ENCODE results near the gene PRSS33.

Gene PRSS33

DNA sequence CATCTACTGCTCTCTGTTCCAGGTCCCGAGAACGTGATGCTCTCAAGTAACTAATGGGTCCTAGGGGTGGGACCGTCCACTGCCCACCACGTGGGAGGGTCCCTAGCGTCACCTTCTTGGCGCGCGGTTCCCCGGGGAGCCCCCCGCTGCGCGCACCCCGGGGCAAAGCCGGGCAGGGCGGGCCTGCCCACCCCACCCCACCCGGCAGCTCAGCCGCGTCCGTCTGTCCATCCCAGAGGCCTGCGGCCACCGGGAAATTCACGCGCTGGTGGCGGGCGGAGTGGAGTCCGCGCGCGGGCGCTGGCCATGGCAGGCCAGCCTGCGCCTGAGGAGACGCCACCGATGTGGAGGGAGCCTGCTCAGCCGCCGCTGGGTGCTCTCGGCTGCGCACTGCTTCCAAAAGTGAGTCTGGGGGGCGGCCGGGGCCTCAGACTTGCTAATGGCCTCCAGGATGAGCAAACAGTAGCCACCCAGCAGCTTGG lies 11.4 kb upstream of the PRSS33 start:
- no peak for DNase-seq (ENCODE audit: low spot score)

DNA sequence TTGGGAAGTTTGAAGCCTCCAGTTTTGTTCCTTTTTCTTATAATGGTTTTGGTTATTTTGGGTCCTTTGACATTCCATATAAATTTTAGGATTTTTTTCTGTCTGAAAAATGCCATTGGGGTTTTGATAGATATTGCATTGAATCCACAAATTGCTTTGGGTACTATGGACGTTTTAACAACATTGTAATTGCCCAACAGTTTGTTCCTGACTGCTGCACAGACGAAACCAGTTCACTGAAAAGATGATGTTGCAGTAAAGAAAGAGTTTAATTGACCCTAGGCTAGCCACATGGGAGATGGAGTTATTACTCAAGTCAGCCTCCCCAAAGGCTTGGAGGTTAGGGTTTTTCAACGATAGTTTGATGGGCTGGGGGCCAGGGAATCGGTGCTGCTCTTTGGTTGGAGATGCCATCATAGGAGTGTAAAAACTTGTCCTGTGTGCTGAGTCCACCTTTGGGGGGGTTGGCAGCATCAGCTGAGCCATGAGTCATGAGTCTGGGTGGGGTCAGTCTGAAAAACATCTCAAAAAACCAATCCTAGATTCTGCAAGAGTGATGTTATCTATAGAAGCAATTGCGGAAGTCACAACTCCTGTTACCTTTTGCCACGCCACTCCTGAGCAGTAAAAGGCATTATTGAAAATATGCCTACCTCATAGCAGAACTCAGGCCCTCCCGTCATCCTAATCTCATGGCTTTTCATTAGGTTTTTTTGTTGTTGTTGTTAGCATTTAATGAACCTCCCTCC lies 8.2 kb upstream of the PRSS33 start:
- DNase-seq (ENCODE audit: low spot score) = no peak

DNA sequence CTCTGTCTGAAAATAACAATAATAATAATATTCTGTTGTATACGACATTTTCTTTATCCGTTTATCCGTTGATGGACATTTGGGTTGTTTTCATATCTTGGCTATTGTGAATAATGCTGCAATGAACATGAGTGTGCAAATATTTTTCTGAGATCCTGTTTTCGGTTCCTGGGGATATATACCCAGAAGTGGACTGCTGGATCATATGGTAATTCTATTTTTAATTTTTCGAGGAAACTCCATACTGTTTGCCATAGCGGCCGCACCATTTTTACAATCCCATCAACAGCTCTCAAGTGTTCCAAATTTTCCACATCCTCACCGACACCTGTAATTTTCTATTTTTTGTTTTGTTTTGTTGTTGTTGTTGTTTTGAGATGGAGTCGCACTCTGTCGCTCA lies 5.6 kb upstream of the PRSS33 start:
- no peak for DNase-seq (ENCODE audit: low spot score)

DNA sequence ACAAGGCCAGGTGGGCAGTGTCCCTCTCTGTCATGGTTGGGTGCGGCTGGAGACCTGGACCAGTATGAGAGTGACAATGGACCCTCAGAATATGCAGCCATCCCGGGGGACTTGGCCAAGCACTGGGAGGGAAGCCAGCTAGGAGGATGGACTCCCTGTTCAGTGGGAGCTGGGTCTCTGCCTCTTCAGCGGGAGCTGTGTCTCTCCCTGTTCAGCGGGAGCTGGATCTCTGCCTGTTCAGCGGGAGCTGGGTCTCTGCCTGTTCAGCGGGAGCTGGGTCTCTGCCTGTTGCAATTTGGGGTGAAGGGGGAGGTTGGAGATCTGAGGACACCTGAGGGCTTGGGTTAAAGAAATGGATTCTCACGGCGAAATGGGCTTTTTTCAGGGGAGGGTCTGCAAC lies 3.8 kb upstream of the PRSS33 start:
- DNase-seq (ENCODE audit: low spot score) = no peak

DNA sequence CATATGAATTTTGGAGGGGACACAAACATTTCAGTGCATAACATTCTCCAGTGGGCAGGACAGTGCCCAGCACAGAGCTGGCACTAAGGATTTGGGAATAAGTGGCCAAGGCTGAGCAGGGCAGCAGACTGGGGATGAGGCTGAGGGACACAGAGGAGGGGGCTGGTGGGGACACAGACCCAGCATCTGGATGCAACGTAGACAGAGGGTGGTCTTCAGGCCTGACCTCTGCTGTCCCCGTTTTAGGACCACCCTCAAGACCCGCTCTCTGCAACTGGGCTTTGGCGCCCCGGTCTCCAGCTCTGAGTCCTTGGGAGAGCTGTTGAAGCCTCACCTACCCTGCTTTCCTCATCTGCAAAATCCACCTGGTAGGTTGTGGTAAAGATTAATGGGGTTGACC lies 3.3 kb upstream of the PRSS33 start:
- no peak for DNase-seq (ENCODE audit: low spot score)

DNA sequence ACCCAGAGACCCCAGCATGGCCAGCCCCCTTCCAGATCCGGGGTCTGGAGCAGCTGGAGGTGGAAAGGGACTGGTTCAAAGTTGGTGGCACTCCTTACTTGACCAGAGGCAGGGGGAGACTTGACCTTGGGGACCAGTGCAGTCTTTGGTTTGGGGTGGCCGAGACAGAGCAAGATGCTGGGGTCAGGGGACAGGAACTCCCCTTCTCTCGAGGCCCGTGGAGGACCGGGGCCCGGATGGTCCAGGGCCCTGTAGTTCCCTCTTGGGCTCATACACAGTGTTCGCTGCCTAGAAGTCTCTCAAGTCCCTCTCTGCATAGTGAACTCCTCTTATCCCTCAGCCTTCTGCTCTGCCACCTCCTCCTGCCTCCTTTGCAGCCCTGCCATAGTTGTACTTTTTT lies 601 bp upstream of the PRSS33 start:
- no peak for DNase-seq (ENCODE audit: low spot score)

DNA sequence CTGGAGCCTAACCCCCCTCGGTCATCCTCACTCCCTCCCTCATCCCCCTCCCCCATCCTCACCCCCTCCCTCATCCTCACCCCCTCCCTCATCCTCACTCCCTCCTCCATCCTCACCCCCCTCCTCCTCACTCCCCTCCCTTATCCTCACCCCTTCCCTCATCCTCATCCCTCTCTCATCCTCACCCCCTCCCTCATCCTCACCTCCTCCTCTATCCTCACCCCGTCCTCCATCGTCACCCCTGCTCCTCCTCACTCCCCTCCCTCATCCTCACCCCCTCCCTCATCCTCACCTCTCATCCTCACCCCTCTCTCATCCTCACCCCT lies 571 bp downstream of the PRSS33 start:
- no peak for DNase-seq (ENCODE audit: low spot score)

DNA sequence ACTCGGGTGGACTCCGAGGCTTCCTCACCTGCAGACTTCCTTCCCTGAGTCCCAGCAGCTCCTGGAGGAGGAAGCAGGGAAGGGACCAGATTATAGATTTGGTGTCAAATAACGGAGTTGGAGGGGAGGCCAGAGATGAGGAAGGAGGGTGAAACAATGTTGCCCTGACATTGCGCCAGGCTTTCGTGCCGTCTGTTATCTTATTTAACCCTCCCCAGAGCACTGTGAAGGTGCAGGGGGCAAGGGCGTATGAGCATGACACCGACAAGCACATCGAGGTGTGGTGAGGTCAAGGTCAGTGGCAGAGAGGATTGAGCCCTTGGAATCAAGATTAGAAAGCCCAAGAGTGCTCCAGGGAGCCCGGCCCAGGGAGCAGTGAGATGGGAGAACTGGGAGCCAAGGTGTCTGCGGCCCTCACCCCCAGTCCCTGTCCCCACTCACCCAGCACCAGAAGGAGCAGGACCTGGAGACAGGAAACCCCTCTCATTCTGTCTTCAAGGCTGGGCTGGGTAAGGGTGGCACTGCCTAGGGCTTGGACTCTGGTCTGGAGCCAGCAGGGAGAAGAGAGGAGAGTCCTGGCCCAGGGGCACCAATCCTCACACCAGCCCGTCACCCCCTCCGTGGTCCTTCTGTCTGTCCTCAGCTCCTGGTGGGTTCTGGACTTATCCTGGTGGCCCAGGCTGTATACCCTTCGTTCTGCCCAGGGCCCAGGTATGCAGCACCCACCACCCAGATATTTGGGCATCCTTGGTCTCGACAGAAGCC lies 1.1 kb downstream of the PRSS33 start:
- no peak for DNase-seq (ENCODE audit: low spot score)

DNA sequence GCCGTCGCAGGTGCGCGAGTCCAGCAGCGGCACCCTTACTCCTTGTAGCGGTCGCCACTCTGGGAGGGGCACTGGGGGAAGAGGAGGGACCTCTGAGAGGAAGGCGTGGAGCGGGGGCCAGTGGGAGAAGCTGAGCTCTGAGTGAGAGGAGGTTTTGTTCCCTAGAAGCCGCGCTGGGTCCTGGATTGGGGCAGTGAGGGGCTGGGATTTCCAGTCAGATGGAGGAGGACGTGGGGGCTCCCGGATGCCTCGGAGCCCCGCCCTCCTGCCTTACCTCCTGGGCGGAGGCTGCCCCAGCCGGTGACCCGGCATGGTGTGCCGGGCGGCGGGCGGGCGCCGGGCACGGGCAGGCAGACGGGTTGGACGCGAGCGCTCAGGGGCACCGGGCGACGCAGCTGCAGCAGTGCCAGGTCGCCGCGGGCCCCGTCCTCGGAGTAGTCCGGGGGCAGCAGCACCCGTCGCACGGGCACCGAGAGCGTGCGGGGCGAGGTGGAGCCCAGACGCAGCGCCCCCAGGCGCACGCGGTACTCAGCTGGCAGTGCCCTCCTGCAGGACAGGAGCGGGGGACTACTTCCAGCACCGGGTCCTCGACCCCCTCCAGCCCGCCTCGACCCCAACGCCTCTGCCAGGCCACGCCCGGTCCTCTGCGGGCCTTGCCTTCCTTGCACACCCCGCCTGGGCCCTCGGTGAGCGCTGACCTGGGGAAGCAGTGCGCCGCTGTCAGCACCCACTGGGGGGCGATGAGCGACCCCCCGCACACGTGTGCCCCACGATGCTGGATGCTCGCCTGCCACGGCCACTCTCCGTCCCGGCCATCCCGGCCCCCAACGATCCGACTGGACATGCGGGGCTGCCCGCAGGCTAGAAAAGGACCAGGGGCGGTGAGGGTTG lies 2.0 kb downstream of the PRSS33 start:
- DNase-seq (ENCODE audit: low spot score) = no peak

DNA sequence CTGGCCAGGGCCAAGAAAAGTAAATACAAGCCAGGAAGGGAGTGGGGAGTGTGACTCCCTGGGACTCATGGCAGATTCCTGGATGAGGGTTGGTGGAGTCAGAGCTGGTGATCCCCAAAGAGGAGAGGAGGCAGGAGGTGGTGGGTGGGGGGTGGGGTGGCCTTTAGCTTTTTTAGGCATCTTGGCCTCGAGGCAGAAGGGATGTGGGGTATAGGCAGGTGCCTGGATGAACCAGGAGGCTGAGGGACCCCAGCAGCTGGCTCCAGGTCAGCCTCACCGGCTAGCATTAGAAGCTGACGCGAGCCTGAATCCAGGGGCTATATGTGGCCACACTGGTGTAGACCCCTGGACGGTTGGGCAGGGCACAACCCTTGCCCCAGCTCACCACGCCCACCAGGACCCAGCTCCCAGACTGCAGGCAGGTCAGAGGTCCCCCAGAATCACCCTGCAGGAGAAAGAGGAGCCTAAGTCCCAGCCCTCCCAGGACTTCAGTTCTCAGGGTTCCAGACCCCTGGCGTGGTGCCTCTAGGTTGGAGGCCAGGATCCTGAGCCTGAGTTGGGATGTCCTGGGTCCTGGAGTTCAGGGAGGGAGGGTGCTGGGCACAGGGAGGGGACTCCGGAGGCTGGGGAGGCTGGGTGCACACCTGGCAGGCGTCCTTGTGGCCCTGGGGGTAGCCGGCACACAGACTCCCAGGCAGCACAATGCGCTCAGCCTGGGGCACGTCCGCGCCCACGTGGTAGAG lies 2.8 kb downstream of the PRSS33 start:
- DNase-seq (ENCODE audit: low spot score) = no peak

DNA sequence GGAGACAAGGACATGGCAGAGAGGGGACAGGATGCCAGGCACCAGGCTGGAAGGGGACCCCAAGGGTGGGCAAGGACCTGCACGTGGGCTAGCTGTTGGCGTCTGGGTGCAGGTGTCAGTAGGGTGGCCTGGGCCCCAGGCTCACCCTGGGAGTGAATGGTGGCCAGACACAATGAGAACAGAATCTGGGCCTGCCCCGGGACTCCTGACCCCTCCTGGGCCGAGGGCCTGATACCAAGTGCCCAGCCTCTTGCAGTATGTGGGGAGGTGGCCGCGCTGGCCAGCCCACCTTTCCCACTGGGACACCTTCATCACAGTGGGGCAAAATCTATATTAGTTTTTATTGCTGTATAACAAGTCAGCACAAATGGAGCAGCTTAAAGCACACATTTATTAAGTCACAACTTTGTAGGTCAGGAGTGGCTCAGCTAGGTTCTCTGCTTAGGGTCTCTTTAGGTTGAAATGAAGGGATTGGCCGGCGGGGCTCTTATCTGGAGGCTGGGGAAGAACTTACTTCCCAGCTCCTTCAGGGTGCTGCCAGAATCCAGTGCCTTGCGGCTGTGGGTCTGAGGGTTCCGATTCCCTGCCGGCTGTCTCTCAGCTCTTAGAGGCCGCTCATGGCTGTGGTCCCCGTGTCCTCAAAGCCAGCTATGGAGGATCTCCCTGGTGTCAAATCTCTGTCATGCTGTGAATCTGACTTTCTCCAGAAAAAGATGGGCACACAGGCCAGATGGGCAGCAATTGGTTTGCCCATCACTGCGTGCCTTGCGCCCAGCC lies 3.6 kb downstream of the PRSS33 start:
- no peak for DNase-seq (ENCODE audit: low spot score)

DNA sequence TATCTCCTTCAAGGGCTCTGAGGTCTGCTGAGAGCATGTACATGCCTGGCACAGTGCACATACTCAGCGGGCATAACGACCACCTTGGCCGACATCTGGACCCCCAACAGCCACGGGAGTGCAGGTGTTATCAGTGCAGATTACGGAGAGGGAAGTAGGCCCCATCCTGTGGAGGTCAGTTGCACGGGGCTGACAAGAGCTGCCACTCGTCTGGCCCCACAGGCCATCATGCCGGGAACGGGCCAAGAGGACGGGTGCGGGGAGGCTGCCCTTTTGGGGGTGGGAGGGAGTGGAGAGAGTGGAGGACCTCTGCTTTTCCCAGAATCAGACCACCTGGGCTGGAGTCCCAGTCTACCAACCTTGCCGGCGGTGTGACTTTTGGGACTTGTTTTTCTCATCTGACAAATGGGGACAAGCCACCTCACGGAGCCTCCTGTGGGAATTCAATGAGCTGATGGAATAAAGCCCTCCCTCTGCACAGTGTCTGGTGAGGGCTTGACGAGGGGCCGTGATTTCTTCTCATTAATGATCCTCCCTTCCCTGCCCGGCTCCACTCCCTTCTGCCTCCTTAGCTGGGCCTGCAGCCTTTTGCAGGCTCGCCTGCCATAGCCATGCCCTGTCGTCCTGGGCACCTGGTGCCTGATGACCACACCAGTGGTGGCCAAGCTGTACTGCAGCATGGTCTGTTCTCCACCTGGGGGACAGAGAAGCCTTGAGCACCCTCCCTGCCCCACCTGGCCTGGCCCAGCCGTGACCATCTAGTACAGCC lies 4.6 kb downstream of the PRSS33 start:
- DNase-seq (ENCODE audit: low spot score) = no peak

DNA sequence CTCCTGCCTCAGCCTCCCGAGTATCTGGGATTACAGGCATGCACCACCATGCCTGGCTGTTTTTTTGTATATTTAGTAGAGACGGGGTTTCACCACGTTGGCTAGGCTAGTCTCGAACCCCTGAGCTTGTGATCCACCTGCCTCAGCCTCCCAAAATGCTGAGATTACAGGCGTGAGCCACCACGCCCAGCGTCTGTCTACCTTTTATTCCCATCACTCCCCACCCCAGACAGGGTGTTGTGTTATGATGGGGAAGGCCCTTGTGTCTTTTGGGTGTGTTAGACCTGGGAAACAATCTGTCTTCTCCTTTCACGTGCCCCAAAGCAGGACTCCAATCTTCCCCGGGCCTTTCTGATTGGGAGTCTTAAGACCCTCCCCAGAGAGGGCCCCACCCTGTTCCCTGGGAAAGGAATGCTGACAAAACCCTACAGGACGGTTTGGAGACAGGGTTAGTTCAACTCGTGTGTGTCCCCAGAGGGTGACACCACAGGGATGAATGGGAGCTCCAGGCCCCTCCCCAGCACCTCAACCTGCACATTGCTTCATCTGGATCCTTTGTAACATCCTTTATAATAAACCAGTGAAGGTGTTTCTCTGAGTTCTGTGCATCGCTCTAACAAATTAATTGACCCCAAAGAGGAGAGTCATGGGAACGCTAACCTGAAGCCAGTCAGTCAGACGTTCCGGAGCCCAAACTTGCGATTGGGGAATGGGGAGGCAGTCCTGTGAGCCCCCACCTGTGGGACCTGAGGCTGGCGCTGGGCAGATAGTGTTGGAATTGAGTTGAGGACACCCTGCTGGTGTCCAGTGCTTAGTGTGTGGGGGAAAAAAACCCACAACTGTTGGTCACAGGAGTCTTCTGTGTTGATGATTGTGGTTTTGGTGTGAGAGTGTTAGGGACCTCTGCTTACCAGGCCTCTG lies 7.1 kb downstream of the PRSS33 start:
- DNase-seq (ENCODE audit: low spot score) = peak; percentile 27

DNA sequence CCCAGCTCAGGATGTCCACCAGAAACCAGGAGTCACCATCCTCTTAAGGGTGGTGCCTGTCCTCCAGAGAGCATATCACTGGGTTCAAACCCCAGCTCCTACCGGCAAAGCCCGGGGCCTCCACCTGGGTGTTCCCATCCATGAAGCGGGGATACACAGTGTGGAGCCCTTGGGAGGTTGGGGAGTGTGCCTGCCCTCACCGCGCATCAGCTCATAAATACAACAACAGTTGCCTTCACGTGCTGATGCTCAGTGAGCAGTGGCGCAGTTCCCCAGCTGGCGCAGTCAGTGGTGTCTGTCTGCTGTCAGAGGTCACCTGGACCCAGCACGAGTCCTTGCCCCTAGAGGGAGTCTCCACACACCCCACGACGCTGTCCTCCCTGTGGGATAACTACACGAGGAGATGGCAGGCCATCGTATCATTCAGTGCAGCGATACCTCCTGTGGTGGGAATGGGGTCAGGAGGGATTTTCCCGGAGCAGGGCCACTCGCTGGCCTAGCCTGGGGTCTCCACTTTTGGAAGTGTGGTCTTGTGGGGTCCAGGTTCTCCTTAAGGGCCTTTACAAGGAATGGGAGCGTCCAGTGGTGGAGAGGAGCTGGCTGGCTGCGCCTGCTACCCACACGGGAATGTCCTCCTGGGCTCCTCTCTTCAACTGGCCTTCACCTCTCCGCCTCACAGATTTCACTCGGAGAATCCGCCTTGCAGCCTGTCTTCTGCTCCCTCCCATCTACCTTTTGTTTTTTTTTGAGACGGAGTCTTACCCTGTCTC lies 8.0 kb downstream of the PRSS33 start:
- no peak for DNase-seq (ENCODE audit: low spot score)

DNA sequence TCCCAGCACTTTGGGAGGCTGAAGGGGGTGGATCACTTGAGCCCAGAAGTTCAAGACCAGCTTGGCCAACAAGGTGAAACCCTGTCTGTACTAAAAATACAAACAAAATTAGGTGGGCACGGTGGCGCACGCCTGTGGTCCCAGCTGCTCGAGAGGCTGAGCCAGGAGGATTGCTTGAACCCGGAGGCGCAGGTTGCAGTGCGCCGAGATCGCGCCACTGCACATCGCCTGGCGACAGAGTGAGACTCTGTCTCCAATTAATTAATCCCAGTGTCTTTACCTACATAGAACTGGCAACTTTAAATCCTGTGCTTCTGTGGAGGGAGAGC lies 8.8 kb downstream of the PRSS33 start:
- DNase-seq (ENCODE audit: low spot score) = no peak

DNA sequence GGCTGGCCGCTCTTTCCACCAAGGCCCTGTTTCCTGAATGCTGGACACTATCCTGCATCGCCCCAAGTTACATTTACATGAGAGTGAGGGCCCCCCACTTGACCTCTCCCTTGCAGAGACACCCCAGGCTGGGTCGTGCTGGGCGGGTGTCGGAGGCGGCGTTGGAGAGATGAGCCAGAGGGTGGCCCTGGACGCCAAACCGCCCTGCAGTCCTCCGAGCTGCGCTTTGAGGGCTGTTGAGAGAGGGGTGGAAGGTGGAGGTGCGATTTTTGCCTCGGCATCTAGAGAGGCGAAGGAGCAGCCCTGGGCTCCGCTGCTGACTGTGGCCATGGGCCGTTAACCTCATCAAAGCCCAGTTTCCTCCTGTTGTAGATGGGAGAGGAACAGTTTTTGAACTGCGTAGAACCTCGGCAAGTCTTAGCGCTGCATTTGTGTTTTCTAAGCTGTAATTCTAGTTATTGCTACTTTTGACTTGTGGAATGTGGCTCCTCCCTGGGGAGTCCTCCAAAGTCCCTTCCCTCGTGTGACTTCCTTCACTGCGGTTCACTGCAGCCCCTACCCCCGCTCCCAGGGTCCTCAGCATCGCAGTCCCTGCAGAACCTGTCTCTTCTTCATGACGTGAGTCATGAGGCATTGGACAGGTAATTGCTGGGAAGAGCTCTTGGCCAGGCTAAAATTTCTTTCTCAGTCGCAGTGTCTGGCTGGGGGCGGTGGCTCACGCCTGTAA lies 9.3 kb downstream of the PRSS33 start:
- DNase-seq (ENCODE audit: low spot score) = no peak

DNA sequence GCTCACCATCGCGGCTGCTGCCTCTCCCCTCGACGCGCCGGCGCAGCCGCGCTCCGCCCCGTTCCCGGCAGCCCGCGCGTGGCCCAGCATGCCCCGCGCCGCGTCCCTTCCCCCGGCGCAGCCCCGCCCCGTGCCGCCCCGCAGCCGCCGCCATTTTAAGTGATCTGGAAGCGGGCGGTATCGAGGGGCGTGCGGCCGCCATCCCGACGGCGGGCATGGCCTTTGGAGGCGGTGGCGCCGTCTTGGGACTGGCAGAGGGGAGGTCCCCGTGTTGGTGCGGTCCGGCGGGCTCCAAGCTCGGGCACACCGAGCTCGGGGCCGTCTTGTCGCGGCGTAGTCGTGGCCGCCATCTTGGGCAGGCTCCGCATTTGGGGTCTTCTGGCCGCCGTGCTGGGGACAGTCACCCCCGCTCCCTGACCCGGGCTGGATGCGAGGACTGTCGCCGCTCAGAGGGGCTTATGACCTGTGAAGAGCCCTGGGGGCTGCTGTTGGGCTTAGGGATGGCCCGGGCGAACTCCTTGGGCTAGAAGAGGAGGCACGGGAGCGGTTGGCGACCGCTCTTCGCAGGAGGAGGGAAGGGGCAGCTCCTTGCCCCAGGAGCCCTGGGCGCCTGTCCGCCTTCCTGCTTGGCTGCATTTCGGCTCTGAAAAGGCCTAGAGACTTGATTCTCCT lies 10.0 kb downstream of the PRSS33 start, which contains the start of gene ELOB:
Gene ELOB (minus strand): TSS at position 50 of the 672 bp plus-strand sequence. CDS start 41 bp downstream, at position 9.
- peak; percentile 73 for DNase-seq (ENCODE audit: low spot score)
